ENCODE results near the gene SF3A2.
"Not testable (repeated sequence)": the region's sequence is repeated elsewhere in the genome, so short reads cannot be mapped to it uniquely, and the experiment has no call there.

SF3A2 gene

DNA sequence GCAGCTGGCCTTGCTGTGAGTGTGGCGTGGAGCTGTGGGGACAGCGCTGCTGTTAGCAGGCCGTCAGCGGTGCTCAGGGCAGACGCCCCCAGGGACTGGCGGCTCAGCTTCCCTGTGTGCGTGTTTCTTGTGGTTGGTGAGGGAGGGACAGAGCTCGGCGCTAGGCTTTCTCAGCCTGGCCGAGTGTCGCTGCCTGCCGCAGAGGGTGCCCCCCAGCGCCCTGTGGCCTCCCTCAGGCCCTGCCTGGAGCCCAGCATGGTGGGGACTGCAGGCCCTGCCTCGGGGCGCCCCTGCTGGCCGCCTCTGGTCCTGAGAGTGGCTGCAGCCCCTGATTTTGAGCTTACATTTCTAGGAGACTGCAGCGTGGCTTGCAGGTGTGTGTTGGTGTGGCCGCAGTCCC lies 37.4 kb upstream of the SF3A2 start:
- H3K27ac ChIP-seq: no peak overlapping the region

DNA sequence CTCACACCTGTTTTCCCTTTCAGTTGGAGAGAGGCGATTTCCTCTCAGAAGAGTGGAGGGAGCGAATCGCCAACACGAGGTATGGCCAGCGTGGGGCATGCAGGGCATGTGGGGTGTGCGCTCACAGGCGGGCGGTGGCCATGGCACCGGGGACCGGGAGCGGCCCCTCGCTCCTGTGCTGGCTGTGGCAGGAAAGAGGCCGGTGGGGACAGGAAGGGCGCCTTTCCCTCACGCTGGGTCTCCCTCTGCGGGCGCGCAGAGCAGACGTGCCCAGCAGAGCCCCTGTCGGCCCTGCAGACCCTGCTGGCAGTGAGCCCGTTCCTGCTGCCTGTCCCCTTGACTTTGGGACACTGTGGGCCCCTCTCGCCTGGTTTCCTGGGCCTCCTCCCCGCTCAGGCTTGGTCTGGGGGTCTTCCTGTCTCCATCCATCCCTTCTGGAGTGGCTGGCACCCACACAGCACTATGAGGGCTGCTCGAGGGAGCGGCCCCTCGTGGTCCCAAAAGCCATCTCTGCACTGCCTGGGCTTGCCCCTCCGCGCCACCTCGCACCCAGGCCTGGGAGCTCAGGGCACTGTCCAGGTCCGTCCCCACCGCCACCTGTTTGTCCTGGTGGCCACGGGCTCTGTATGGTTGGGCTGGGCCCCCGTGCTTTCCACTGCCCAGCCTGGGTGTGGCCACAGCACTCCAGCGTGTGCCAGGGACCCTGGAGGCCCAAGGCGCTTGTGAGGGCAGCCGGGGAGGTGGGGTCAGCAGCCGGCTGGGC lies 36.6 kb upstream of the SF3A2 start:
- H3K27ac ChIP-seq: no peak overlapping the region
- no peak for TF ChIP-seq ZFX (IDR thresholded peaks at IDR 0.05)
- TF ChIP-seq, protein P1, sequence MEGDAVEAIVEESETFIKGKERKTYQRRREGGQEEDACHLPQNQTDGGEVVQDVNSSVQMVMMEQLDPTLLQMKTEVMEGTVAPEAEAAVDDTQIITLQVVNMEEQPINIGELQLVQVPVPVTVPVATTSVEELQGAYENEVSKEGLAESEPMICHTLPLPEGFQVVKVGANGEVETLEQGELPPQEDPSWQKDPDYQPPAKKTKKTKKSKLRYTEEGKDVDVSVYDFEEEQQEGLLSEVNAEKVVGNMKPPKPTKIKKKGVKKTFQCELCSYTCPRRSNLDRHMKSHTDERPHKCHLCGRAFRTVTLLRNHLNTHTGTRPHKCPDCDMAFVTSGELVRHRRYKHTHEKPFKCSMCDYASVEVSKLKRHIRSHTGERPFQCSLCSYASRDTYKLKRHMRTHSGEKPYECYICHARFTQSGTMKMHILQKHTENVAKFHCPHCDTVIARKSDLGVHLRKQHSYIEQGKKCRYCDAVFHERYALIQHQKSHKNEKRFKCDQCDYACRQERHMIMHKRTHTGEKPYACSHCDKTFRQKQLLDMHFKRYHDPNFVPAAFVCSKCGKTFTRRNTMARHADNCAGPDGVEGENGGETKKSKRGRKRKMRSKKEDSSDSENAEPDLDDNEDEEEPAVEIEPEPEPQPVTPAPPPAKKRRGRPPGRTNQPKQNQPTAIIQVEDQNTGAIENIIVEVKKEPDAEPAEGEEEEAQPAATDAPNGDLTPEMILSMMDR (conservative IDR thresholded peaks at IDR 0.05): no peak

More for the DNA sequence above, 37.4 kb upstream of the SF3A2 start:
- no peak for TF ChIP-seq ZFX (IDR thresholded peaks at IDR 0.05)
- TF ChIP-seq, protein P1 (conservative IDR thresholded peaks at IDR 0.05): no peak

DNA sequence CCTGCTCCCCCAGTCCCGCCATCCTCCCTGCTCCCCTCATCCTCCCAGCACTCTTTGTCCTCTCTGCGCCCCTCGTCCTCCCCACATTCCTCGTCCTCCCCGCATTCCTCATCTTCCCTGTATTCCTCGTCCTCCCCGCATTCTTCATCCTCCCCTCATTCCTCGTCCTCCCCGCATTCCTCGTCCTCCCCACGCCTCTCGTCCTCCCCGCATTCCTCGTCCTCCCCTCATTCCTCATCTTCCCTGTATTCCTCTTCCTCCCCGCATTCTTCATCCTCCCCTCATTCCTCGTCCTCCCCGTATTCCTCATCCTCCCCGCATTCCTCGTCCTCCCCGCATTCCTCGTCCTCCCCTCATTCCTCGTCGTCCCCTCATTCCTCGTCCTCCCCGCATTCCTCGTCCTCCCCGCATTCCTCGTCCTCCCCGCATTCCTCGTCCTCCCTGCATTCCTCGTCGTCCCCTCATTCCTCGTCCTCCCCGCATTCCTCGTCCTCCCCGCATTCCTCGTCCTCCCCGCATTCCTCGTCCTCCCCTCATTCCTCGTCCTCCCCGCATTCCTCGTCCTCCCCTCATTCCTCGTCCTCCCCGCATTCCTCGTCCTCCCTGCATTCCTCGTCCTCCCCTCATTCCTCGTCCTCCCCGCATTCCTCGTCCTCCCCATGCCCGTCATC lies 35.9 kb upstream of the SF3A2 start:
- H3K27ac ChIP-seq: not testable (repeated sequence)

- TF ChIP-seq, protein P1 (conservative IDR thresholded peaks at IDR 0.05): no peak
- TF ChIP-seq ZFX (IDR thresholded peaks at IDR 0.05): no peak
- no peak overlapping the region for H3K27ac ChIP-seq
Observed at GRCh38 chr19:2201473-2202148, 35.0 kb upstream of the SF3A2 start.

DNA sequence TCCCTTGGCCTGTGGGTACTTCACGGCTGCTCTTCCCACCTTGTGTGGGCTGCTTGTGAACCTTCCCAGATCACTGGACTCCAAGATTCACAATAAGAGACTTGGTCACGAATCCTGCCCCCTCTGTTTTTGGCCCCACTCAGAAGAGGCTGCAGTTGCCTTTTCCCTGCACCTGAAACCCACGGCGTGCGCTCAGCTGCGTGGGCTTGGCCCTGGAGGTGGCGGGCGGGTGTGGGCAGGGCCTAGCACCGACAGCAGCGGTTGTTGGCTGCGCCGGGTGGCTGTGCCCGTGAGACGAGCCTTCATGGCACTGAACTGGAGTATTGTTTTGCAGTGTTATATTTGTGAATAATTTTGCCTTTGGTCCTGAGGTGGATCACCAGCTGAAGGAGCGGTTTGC lies 34.3 kb upstream of the SF3A2 start:
- no peak overlapping the region for H3K27ac ChIP-seq
- TF ChIP-seq ZFX (IDR thresholded peaks at IDR 0.05): no peak
- TF ChIP-seq, protein P1 (conservative IDR thresholded peaks at IDR 0.05): no peak

DNA sequence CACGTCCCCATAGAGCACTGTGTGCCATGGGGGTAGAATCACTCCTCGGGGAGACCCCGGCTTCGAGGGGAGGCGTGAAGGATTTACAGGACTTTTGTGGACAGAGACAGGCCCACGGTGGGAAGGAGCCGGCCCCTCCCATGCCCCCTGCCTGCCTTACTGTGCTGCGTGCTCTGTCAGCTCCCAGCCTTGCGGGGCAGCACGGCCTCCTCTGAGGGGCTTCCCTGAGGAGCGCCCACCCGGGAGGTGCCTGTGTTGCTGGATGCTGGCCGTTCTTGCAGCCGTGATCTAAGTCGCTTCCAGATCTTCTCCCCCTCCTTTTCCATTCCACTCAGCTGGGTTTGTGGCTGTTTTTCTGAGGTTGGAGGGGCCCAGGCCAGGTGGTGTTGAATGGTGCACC lies 29.6 kb upstream of the SF3A2 start:
- TF ChIP-seq, protein P1 (conservative IDR thresholded peaks at IDR 0.05): no peak
- TF ChIP-seq ZFX (IDR thresholded peaks at IDR 0.05): no peak
- no peak overlapping the region for H3K27ac ChIP-seq

GRCh38 chr19:2207991-2208860 lies 28.4 kb upstream of the SF3A2 start:
- no peak overlapping the region for H3K27ac ChIP-seq
- no peak for TF ChIP-seq ZFX (IDR thresholded peaks at IDR 0.05)
- TF ChIP-seq, protein P1 (conservative IDR thresholded peaks at IDR 0.05): no peak

Measured in C4-2B (cell line).